Activated CD4-positive, alpha-beta memory T cell treated with anti-CD3 and anti-CD28 coated beads for 36 hours (primary cell): ENCODE measurements around the gene BLVRB. TPM values are rescaled to one million over a fixed set of nuclear protein-coding genes. Genes with fewer than 3 reads are reported as not detected.

ENCODE experiments used
- total RNA-seq, 2 experiments: library from RNA; stranded (reverse); gene quantifications; one replicate each; pipeline ENCODE4 v1.2.3, GENCODE V29; 2021

The BLVRB gene
- total RNA-seq, 2 experiments from 2014 or later: 34.6 to 37.6 TPM

Other genes starting within 250 kb of the BLVRB start
- gene TTC9B, start 247.4 kb downstream of the BLVRB start, total RNA-seq: not detected
- gene CCNP, start 239.1 kb downstream of the BLVRB start, total RNA-seq: not detected
- gene AKT2, start 180.4 kb downstream of the BLVRB start, total RNA-seq: 100 to 1,000 TPM; 126 to 127 TPM
- 10 to 100 TPM; 18.3 to 20.8 TPM for gene C19orf47, start 117.3 kb downstream of the BLVRB start, total RNA-seq
- 10 to 100 TPM; 70.9 to 73.4 TPM for gene PLD3, start 117.0 kb downstream of the BLVRB start, total RNA-seq
- not detected for gene HIPK4, start 75.6 kb downstream of the BLVRB start, total RNA-seq
- gene PRX, start 52.4 kb downstream of the BLVRB start, total RNA-seq: 1 to 10 TPM; 1.2 to 1.7 TPM
- 10 to 100 TPM; 11.5 to 12.6 TPM for gene SERTAD1, start 39.8 kb downstream of the BLVRB start, total RNA-seq
- gene SERTAD3, start 21.4 kb downstream of the BLVRB start, total RNA-seq: 10 to 100 TPM; 12.1 to 13.1 TPM
- 1 to 10 TPM in 1 of 2 experiments, under 1 TPM in 1; 0.53 to 1.2 TPM for gene SPTBN4, start 1.3 kb upstream of the BLVRB start, total RNA-seq
- 100 to 1,000 TPM; 112 to 126 TPM for gene SHKBP1, start 111.1 kb upstream of the BLVRB start, total RNA-seq
- 100 to 1,000 TPM; 178 to 182 TPM for gene LTBP4, start 135.6 kb upstream of the BLVRB start, total RNA-seq
- 10 to 100 TPM; 14.0 to 14.8 TPM for gene NUMBL, start 224.9 kb upstream of the BLVRB start, total RNA-seq